Measurements from ENCODE around the gene PDYN.

GRCh38 chr20:2005831-2006426, 12.1 kb upstream of the PDYN start:
- TF ChIP-seq, protein P1, sequence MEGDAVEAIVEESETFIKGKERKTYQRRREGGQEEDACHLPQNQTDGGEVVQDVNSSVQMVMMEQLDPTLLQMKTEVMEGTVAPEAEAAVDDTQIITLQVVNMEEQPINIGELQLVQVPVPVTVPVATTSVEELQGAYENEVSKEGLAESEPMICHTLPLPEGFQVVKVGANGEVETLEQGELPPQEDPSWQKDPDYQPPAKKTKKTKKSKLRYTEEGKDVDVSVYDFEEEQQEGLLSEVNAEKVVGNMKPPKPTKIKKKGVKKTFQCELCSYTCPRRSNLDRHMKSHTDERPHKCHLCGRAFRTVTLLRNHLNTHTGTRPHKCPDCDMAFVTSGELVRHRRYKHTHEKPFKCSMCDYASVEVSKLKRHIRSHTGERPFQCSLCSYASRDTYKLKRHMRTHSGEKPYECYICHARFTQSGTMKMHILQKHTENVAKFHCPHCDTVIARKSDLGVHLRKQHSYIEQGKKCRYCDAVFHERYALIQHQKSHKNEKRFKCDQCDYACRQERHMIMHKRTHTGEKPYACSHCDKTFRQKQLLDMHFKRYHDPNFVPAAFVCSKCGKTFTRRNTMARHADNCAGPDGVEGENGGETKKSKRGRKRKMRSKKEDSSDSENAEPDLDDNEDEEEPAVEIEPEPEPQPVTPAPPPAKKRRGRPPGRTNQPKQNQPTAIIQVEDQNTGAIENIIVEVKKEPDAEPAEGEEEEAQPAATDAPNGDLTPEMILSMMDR (IDR thresholded peaks at IDR 0.05) = no peak
- TF ChIP-seq POLR2AphosphoS5 (IDR thresholded peaks at IDR 0.05) (no peak), POLR2A (IDR thresholded peaks at IDR 0.05) (no peak)

Measured in gastroesophageal sphincter (tissue), 3 donors.